GM23338 (cell line): ENCODE data around the gene SEL1L2.
"Not testable (repeated sequence)": the region's sequence is repeated elsewhere in the genome, so short reads cannot be mapped to it uniquely, and the experiment has no call there.

Experiments used
- POLR2AphosphoS5 ChIP-seq: IDR thresholded peaks from 2 replicates; pipeline ENCODE4 v1.6.1; 2016; ENCODE audit warnings: antibody characterized with exemption, low read depth
- REST ChIP-seq: IDR thresholded peaks from one replicate; pipeline ENCODE4 v1.6.1; 2018; ENCODE audit warnings: antibody characterized with exemption; ENCODE audit not compliant: unreplicated experiment

- not testable (repeated sequence) for TF ChIP-seq POLR2AphosphoS5, REST
Observed at GRCh38 chr20:13991955-13992354, 1.5 kb upstream of the SEL1L2 start.
